Loucy (cell line): Measurements from ENCODE around the gene LLGL2.

Experiments
- CTCF ChIP-seq: fragments of 200-600 bp; sonication (generic); conservative IDR thresholded peaks from 2 replicates; pipeline ENCODE4 v1.5.1; 2014; ENCODE audit warnings: mild to moderate bottlenecking, antibody characterized with exemption, low read length
- EZH2phosphoT487 ChIP-seq: fragments of 200-600 bp; IDR thresholded peaks from 2 replicates; pipeline ENCODE4 v1.6.1; 2018; ENCODE audit warnings: antibody characterized with exemption, mild to moderate bottlenecking, moderate library complexity, borderline replicate concordance

- peak; percentile 14; the same call in 1 of the 2 replicates for TF ChIP-seq CTCF
- no peak for TF ChIP-seq EZH2phosphoT487
Observed at GRCh38 chr17:75517297-75517865, 8.1 kb upstream of the LLGL2 start.
